ENCODE results near the gene TRPM5. TPM values are rescaled to one million over a fixed set of nuclear protein-coding genes. Genes with fewer than 3 reads are reported as not detected.

TRPM5 gene
- total and polyA plus RNA-seq, 2 experiments from 2014 or later: not detected

DNA sequence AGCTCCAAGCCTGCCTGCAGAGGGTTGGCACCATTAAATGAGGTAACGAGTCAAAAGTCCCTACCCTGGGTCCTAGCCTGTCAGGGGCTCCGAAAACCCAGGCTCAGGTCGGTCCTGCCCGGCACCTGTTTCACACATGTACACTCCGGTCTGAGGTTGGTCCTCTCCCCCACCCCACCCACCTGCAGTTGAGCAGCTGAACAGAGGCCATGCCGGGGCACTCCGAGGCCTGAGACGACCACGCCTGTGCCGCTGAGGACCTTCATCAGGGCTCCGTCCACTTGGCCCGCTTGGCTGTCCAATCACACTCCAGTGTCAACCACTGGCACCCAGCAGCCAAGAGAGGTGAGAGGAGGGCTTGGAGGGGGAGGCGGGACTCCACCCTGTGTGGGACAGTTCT, 42.2 kb downstream of the TRPM5 start:
- no peaks in the 10 kb centered on the region for H3K27me3 ChIP-seq (ENCODE audit: insufficient read depth)
- Mint-ChIP-seq H3K36me3 (ENCODE audit: low read depth) (peaks cover 14% of the 10 kb centered on the region; the same call in 2 of the 3 replicates), H3K27me3 (ENCODE audit: insufficient read depth, low read depth, poor library complexity) (peaks cover 17% of the 10 kb centered on the region), H3K4me1 (peaks cover 3% of the 10 kb centered on the region; the same call in 2 of the 3 replicates), H3K27ac (no peak overlapping the region), H3K9me3 (no peaks in the 10 kb centered on the region), H3K4me3 (peak overlapping the region; percentile 89)
- H3K4me3 ChIP-seq: peak overlapping the region; percentile 96; the same call in 1 of the 2 replicates
- peaks cover 6% of the 10 kb centered on the region; the same call in 1 of the 2 replicates for H3K4me1 ChIP-seq (ENCODE audit: insufficient read depth)
- no peak overlapping the region for H3K27ac ChIP-seq (ENCODE audit: low read depth)
- no peak overlapping the region for H2AFZ ChIP-seq
- peak overlapping the region; percentile 95 for H3K4me2 ChIP-seq
- DNase-seq (ENCODE audit: low spot score) (no peak), ATAC-seq (no peak)
- no peaks in the 10 kb centered on the region for H3F3A ChIP-seq (replicated peaks; ENCODE audit: low read depth)
- no peaks in the 10 kb centered on the region; the same call in 1 of the 2 replicates for H3K36me3 ChIP-seq (ENCODE audit: insufficient read depth)
- H4K20me1 ChIP-seq (replicated peaks; ENCODE audit: insufficient read depth): no peaks in the 10 kb centered on the region
- TF ChIP-seq JUNB (IDR thresholded peaks at IDR 0.05; ENCODE audit: unreplicated experiment) (no peak), NANOG (IDR thresholded peaks at IDR 0.05; ENCODE audit: borderline replicate concordance) (no peak), ZNF114 (CRISPR knock-in tag; IDR thresholded peaks at IDR 0.05) (no peak), STAT1 (IDR thresholded peaks at IDR 0.05; ENCODE audit: unreplicated experiment) (no peak), EZH2 (IDR thresholded peaks at IDR 0.05; ENCODE audit: low read depth, unreplicated experiment) (no peak), ZNF331 (CRISPR knock-in tag; IDR thresholded peaks at IDR 0.05; ENCODE audit: low read depth) (no peak), CREB1 (CRISPR knock-in tag; IDR thresholded peaks at IDR 0.05; ENCODE audit: low read depth) (no peak), EZH2phosphoT487 (IDR thresholded peaks at IDR 0.05; ENCODE audit: unreplicated experiment) (no peak), POLR2AphosphoS5 (IDR thresholded peaks at IDR 0.05; ENCODE audit: low read depth) (no peak)
- TF ChIP-seq, protein P1, sequence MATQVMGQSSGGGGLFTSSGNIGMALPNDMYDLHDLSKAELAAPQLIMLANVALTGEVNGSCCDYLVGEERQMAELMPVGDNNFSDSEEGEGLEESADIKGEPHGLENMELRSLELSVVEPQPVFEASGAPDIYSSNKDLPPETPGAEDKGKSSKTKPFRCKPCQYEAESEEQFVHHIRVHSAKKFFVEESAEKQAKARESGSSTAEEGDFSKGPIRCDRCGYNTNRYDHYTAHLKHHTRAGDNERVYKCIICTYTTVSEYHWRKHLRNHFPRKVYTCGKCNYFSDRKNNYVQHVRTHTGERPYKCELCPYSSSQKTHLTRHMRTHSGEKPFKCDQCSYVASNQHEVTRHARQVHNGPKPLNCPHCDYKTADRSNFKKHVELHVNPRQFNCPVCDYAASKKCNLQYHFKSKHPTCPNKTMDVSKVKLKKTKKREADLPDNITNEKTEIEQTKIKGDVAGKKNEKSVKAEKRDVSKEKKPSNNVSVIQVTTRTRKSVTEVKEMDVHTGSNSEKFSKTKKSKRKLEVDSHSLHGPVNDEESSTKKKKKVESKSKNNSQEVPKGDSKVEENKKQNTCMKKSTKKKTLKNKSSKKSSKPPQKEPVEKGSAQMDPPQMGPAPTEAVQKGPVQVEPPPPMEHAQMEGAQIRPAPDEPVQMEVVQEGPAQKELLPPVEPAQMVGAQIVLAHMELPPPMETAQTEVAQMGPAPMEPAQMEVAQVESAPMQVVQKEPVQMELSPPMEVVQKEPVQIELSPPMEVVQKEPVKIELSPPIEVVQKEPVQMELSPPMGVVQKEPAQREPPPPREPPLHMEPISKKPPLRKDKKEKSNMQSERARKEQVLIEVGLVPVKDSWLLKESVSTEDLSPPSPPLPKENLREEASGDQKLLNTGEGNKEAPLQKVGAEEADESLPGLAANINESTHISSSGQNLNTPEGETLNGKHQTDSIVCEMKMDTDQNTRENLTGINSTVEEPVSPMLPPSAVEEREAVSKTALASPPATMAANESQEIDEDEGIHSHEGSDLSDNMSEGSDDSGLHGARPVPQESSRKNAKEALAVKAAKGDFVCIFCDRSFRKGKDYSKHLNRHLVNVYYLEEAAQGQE (IDR thresholded peaks at IDR 0.05; ENCODE audit: unreplicated experiment): no peak
- TF ChIP-seq, protein P2, sequence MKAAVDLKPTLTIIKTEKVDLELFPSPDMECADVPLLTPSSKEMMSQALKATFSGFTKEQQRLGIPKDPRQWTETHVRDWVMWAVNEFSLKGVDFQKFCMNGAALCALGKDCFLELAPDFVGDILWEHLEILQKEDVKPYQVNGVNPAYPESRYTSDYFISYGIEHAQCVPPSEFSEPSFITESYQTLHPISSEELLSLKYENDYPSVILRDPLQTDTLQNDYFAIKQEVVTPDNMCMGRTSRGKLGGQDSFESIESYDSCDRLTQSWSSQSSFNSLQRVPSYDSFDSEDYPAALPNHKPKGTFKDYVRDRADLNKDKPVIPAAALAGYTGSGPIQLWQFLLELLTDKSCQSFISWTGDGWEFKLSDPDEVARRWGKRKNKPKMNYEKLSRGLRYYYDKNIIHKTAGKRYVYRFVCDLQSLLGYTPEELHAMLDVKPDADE (IDR thresholded peaks at IDR 0.05): no peak
- TF ChIP-seq, protein P3, sequence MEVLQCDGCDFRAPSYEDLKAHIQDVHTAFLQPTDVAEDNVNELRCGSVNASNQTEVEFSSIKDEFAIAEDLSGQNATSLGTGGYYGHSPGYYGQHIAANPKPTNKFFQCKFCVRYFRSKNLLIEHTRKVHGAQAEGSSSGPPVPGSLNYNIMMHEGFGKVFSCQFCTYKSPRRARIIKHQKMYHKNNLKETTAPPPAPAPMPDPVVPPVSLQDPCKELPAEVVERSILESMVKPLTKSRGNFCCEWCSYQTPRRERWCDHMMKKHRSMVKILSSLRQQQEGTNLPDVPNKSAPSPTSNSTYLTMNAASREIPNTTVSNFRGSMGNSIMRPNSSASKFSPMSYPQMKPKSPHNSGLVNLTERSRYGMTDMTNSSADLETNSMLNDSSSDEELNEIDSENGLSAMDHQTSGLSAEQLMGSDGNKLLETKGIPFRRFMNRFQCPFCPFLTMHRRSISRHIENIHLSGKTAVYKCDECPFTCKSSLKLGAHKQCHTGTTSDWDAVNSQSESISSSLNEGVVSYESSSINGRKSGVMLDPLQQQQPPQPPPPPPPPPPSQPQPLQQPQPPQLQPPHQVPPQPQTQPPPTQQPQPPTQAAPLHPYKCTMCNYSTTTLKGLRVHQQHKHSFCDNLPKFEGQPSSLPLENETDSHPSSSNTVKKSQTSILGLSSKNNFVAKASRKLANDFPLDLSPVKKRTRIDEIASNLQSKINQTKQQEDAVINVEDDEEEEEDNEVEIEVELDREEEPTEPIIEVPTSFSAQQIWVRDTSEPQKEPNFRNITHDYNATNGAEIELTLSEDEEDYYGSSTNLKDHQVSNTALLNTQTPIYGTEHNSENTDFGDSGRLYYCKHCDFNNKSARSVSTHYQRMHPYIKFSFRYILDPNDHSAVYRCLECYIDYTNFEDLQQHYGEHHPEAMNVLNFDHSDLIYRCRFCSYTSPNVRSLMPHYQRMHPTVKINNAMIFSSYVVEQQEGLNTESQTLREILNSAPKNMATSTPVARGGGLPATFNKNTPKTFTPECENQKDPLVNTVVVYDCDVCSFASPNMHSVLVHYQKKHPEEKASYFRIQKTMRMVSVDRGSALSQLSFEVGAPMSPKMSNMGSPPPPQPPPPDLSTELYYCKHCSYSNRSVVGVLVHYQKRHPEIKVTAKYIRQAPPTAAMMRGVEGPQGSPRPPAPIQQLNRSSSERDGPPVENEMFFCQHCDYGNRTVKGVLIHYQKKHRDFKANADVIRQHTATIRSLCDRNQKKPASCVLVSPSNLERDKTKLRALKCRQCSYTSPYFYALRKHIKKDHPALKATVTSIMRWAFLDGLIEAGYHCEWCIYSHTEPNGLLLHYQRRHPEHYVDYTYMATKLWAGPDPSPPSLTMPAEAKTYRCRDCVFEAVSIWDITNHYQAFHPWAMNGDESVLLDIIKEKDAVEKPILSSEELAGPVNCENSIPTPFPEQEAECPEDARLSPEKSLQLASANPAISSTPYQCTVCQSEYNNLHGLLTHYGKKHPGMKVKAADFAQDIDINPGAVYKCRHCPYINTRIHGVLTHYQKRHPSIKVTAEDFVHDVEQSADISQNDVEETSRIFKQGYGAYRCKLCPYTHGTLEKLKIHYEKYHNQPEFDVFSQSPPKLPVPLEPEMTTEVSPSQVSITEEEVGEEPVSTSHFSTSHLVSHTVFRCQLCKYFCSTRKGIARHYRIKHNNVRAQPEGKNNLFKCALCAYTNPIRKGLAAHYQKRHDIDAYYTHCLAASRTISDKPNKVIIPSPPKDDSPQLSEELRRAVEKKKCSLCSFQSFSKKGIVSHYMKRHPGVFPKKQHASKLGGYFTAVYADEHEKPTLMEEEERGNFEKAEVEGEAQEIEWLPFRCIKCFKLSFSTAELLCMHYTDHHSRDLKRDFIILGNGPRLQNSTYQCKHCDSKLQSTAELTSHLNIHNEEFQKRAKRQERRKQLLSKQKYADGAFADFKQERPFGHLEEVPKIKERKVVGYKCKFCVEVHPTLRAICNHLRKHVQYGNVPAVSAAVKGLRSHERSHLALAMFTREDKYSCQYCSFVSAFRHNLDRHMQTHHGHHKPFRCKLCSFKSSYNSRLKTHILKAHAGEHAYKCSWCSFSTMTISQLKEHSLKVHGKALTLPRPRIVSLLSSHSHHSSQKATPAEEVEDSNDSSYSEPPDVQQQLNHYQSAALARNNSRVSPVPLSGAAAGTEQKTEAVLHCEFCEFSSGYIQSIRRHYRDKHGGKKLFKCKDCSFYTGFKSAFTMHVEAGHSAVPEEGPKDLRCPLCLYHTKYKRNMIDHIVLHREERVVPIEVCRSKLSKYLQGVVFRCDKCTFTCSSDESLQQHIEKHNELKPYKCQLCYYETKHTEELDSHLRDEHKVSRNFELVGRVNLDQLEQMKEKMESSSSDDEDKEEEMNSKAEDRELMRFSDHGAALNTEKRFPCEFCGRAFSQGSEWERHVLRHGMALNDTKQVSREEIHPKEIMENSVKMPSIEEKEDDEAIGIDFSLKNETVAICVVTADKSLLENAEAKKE (CRISPR knock-in tag; IDR thresholded peaks at IDR 0.05): no peak
- TF ChIP-seq, protein P4, sequence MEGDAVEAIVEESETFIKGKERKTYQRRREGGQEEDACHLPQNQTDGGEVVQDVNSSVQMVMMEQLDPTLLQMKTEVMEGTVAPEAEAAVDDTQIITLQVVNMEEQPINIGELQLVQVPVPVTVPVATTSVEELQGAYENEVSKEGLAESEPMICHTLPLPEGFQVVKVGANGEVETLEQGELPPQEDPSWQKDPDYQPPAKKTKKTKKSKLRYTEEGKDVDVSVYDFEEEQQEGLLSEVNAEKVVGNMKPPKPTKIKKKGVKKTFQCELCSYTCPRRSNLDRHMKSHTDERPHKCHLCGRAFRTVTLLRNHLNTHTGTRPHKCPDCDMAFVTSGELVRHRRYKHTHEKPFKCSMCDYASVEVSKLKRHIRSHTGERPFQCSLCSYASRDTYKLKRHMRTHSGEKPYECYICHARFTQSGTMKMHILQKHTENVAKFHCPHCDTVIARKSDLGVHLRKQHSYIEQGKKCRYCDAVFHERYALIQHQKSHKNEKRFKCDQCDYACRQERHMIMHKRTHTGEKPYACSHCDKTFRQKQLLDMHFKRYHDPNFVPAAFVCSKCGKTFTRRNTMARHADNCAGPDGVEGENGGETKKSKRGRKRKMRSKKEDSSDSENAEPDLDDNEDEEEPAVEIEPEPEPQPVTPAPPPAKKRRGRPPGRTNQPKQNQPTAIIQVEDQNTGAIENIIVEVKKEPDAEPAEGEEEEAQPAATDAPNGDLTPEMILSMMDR (conservative IDR thresholded peaks at IDR 0.05; ENCODE audit: low read depth in 2 of 2): no peak
- H3K9me2 ChIP-seq (ENCODE audit: insufficient read depth): no peaks in the 10 kb centered on the region
- peaks cover 12% of the 10 kb centered on the region for H3K79me2 ChIP-seq (replicated peaks; ENCODE audit: insufficient read depth)

All from GM23338 (cell line).